KMS-11 (cell line): Measurements from ENCODE around the gene TMEM255A.

Source experiments
- H2AFZ ChIP-seq: fragments of 200-600 bp; sonication (generic); 2 replicates; pipeline ENCODE4 v1.6.1; 2016; ENCODE audit warnings: antibody characterized with exemption, mixed run types, low read depth
- H3K27ac ChIP-seq: fragments of 200-600 bp; sonication (generic); 2 replicates; pipeline ENCODE4 v1.6.1; 2016; ENCODE audit warnings: mild to moderate bottlenecking, mixed run types
- H3K27me3 ChIP-seq: fragments of 200-600 bp; sonication (generic); 2 replicates; pipeline ENCODE4 v1.6.1; 2017; ENCODE audit warnings: mild to moderate bottlenecking, low read depth, mixed run types, moderate library complexity; ENCODE audit not compliant: insufficient read depth
- H3K36me3 ChIP-seq: fragments of 200-600 bp; sonication (generic); 2 replicates; pipeline ENCODE4 v1.6.1; 2017; ENCODE audit warnings: mild to moderate bottlenecking, mixed run types; ENCODE audit not compliant: insufficient read depth
- H3K4me1 ChIP-seq: fragments of 200-600 bp; sonication (generic); 2 replicates; pipeline ENCODE4 v1.6.1; 2016; ENCODE audit warnings: mild to moderate bottlenecking, low read depth, mixed run types; ENCODE audit not compliant: poor library complexity, severe bottlenecking
- H3K4me2 ChIP-seq: fragments of 200-600 bp; sonication (generic); 2 replicates; pipeline ENCODE4 v1.7.0; 2016; ENCODE audit warnings: mild to moderate bottlenecking, mixed run types
- H3K4me3 ChIP-seq: fragments of 200-600 bp; sonication (generic); IDR thresholded peaks from 2 replicates; pipeline ENCODE4 v1.6.1; 2017; ENCODE audit warnings: low read depth, low read length, mixed read lengths; ENCODE audit not compliant: insufficient read depth
- H3K79me2 ChIP-seq: fragments of 200-600 bp; sonication (generic); 2 replicates; pipeline ENCODE4 v1.6.1; 2016; ENCODE audit warnings: low read depth, mixed run types; ENCODE audit not compliant: insufficient read depth
- H3K9ac ChIP-seq: fragments of 200-600 bp; sonication (generic); 2 replicates; pipeline ENCODE4 v1.6.1; 2016; ENCODE audit warnings: mild to moderate bottlenecking, mixed run types
- H4K20me1 ChIP-seq: fragments of 200-600 bp; sonication (generic); 2 replicates; pipeline ENCODE4 v1.6.1; 2016; ENCODE audit warnings: mild to moderate bottlenecking, mixed run types; ENCODE audit not compliant: insufficient read depth
- TF ChIP-seq, protein P1 (sequence below): fragments of 200-600 bp; sonication (generic); conservative IDR thresholded peaks from 2 replicates; pipeline ENCODE4 v1.6.1; 2017; ENCODE audit warnings: low read depth, mild to moderate bottlenecking, antibody characterized with exemption, low read length, moderate library complexity, mixed read lengths

Gene TMEM255A

DNA sequence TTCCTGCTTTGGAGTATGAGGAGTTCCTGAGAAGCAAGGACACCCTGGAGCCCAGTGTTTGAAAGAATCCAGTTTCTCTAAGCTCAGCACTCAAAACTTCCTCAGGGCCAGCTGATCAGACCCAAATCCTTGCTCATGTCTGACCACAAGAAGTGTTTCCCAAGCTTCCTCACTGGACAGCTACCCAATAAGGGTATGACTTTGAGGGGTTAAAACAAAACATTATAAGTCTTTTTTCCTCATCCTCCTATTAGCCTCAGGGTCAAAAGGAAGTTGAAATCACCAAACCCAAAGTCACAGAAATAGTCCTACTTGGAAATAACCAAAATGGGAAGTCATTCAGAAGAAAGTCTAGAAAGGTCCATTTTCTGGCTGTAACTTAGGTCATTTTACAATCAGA lies 46.9 kb downstream of the TMEM255A start:
- Histone ChIP-seq H3K79me2 (no peaks in the 10 kb centered on the region), H3K36me3 (no peaks in the 10 kb centered on the region), H2AFZ (no peak overlapping the region), H3K9ac (no peak overlapping the region), H3K4me2 (no peak overlapping the region), H3K4me3 (no peak overlapping the region), H3K27me3 (no peaks in the 10 kb centered on the region), H4K20me1 (no peaks in the 10 kb centered on the region), H3K27ac (no peak overlapping the region), H3K4me1 (peaks cover 10% of the 10 kb centered on the region)
- TF ChIP-seq, protein P1, sequence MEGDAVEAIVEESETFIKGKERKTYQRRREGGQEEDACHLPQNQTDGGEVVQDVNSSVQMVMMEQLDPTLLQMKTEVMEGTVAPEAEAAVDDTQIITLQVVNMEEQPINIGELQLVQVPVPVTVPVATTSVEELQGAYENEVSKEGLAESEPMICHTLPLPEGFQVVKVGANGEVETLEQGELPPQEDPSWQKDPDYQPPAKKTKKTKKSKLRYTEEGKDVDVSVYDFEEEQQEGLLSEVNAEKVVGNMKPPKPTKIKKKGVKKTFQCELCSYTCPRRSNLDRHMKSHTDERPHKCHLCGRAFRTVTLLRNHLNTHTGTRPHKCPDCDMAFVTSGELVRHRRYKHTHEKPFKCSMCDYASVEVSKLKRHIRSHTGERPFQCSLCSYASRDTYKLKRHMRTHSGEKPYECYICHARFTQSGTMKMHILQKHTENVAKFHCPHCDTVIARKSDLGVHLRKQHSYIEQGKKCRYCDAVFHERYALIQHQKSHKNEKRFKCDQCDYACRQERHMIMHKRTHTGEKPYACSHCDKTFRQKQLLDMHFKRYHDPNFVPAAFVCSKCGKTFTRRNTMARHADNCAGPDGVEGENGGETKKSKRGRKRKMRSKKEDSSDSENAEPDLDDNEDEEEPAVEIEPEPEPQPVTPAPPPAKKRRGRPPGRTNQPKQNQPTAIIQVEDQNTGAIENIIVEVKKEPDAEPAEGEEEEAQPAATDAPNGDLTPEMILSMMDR: no peak

DNA sequence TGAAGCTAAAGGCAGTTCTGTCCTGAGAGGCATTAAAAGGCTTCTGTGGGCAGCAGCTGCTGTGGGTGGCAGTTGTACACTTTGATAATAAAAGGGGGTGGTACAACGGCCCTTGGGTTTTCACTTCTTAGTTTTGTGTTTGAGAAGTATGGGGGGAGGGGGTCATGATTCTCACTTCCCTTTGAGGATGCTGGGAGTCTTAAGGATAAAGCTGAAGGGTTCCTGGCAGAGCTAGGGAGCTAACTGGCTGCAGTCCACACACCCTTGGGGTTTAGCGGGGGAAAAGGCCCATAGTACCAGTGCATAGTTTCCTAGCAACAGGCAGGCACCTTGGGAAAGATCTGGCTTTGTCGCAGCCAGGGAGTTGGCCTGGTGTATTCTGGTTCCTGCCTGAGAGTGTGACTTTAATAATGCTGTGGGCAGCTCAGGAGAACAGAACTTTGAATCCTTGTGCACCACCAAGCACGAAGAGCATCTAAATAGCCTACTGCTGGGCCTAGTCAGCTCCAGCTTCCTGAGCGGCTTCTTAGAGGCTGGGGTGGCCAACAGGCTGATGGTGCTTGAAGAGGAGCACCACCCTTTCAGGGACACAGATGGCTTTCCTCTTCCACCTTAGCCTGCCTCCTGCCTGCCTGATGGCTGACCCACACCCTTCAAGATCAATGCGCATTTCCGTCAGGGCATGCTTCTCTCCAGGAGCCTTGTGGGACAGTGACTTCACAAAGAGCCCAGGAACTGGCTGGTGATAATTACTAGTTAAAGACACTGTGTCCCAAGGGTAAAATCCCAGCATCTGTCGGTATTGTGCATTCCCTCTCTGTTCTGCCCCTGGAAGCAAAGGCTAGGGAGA lies 48.2 kb downstream of the TMEM255A start:
- H3K4me3 ChIP-seq: no peak overlapping the region
- TF ChIP-seq, protein P1: no peak
- no peaks in the 10 kb centered on the region for H3K27me3 ChIP-seq
- H4K20me1 ChIP-seq: no peaks in the 10 kb centered on the region
- H2AFZ ChIP-seq: no peak overlapping the region
- no peaks in the 10 kb centered on the region for H3K79me2 ChIP-seq
- no peaks in the 10 kb centered on the region for H3K36me3 ChIP-seq
- H3K4me1 ChIP-seq: peaks cover 10% of the 10 kb centered on the region
- H3K4me2 ChIP-seq: no peak overlapping the region
- no peak overlapping the region for H3K9ac ChIP-seq
- H3K27ac ChIP-seq: no peak overlapping the region

DNA sequence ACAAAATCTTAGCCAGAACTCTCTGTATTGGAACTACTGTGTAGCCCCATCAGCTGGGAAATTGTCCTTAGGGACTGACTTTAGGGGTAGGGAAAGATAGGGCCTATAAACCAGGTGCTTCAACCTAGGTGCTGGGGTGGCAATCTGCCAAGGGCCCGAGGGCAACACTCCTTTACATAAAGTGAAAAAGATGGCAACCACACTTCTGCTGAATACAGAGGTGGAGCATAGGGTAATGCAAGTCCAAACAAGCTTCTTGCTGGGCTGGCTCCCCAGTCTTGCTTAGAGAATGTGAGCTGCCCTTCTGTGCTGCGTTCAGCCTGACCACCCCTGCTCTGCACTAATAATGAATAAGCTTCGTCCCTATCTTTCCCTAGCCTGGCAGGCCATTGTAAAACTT lies 50.9 kb downstream of the TMEM255A start:
- no peaks in the 10 kb centered on the region for H3K36me3 ChIP-seq
- TF ChIP-seq, protein P1: no peak
- H3K27ac ChIP-seq: no peak overlapping the region
- no peak overlapping the region for H3K9ac ChIP-seq
- H3K27me3 ChIP-seq: no peaks in the 10 kb centered on the region
- no peaks in the 10 kb centered on the region for H4K20me1 ChIP-seq
- no peak overlapping the region for H3K4me3 ChIP-seq
- no peaks in the 10 kb centered on the region for H3K79me2 ChIP-seq
- no peak overlapping the region for H2AFZ ChIP-seq
- peaks cover 10% of the 10 kb centered on the region for H3K4me1 ChIP-seq
- H3K4me2 ChIP-seq: no peak overlapping the region

DNA sequence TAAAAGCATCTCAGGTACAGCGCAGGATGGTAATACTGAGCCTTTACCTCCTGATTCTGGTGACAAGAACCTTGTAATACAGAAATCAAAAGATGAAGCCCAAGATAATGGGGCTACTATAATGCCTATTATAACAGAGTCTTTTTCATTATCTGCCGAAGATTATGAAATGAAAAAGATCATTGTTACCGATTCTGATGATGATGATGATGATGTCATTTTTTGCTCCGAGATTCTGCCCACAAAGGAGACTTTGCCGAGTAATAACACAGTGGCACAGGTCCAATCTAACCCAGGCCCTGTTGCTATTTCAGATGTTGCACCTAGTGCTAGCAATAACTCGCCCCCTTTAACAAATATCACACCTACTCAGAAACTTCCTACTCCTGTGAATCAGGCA lies 57.5 kb downstream of the TMEM255A start:
- H3K4me2 ChIP-seq: no peak overlapping the region
- no peak overlapping the region for H3K27ac ChIP-seq
- TF ChIP-seq, protein P1: no peak

More for the DNA sequence above, 57.5 kb downstream of the TMEM255A start:
- H4K20me1 ChIP-seq: no peaks in the 10 kb centered on the region
- no peak overlapping the region for H3K4me3 ChIP-seq
- no peak overlapping the region for H2AFZ ChIP-seq
- no peak overlapping the region for H3K9ac ChIP-seq
- no peaks in the 10 kb centered on the region; the same call in 1 of the 2 replicates for H3K36me3 ChIP-seq
- no peaks in the 10 kb centered on the region for H3K27me3 ChIP-seq
- peaks cover 23% of the 10 kb centered on the region for H3K79me2 ChIP-seq
- peaks cover 13% of the 10 kb centered on the region for H3K4me1 ChIP-seq
